ENCODE measurements around the gene L3MBTL4.
"Not testable (repeated sequence)": the region's sequence is repeated elsewhere in the genome, so short reads cannot be mapped to it uniquely, and the experiment has no call there.

Gene L3MBTL4

DNA sequence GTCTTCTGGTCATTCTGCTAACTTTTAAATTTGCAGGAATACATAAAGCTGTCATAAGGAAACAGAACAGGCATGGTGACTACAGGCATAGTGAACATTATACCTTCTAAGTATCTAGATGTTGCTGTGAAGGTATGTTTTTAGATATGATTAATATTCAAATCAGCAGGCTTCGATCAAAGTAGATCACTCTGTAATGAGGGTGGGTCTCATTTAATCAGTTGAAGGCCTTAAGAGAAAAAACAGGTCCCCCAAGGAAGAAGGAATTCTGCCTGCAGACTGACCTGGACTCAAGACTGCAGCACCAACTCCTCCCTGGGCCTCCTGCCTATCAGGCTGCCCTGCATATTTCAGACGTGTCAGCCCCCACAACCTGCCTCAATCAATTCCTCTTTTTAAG lies 104.0 kb downstream of the L3MBTL4 start:
- no peak for DNase-seq (ENCODE audit: low spot score)

DNA sequence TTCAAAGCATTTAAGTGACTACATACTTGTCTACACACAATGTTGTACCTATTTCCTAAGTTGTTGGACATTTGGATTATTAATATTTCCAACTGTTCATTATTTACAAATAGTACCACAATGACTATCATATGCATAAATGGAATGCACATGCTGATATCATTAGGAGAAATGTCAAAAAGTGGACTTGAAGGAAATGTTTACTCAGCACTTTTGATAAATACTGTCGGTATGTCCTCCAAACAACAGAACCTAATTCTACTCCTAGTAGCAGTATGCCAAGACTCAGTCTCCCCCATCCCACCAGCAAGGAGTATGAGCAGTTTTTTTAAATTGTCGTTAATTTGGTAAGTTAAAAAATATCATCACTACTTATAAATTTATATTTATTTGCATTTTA lies 116.8 kb downstream of the L3MBTL4 start:
- DNase-seq (ENCODE audit: low spot score), result no peak

DNA sequence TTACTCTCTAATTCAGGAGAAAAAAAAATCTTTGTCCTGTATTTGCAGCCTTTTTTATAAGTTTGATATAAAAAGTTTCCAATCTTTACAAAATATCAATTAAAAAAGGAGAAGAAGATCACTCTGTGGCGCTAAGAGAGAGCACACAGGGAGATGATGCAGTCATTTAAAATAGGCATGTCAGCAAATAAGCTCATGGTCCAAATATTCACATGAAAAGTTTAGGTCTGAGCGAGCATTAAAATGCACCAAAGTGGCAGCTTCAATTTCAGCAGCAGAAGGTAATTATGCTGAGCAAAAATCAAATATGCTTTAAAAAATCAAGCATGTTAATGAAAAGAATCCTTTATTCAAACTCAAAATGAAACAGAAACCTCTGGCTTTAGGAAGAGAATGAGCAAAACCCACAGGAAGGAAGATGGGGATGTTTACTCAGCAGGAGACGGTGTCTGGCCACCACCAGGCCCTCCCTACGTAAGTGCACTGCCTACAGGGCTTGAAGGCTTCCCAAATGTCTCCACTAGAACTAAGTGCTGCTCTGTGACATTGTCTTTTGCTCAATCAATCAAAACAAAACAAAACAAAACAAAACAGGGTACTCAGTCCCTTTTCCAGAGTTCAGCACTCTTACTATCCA lies 120.4 kb downstream of the L3MBTL4 start:
- peak; percentile 40 for DNase-seq (ENCODE audit: low spot score)

DNA sequence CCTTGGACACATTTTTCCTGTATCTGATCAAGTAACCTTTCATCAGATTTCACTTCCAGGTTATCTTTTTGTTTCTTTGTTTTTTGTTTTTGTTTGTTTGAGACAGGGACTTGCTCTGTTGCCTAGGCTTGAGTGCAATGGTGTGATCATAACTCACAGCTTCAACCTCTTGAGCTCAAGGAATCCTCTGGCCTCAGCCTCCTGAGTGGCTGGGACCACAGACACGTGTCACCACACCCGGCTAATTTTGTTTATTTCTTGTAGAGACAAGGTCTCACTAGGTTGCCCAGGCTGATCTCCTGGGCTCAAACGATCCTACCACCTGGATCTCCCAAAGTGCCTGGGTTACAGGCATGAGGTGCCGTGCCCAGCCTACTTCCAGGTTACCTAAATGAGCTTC lies 124.9 kb downstream of the L3MBTL4 start:
- DNase-seq (ENCODE audit: low spot score), result no peak

DNA sequence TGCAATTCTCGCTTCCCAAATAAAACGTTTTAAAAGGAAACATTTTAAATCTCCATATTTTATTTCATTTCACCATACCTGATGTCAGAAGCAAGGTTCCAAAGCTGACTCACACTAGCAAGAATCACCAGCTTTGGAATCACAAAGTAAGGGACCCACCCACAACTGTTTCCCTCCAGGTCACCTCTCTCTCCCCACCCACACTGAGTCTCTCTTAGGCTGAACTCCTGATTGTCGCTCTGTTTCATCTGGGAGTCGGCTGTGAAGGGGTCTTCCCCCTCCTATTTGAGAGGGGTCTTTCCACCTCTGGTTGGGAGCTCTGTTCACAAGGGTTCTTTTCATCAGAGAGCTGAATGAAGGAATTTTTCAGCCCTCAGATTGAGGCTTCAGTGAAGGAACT lies 128.1 kb downstream of the L3MBTL4 start:
- DNase-seq (ENCODE audit: low spot score), result no peak

DNA sequence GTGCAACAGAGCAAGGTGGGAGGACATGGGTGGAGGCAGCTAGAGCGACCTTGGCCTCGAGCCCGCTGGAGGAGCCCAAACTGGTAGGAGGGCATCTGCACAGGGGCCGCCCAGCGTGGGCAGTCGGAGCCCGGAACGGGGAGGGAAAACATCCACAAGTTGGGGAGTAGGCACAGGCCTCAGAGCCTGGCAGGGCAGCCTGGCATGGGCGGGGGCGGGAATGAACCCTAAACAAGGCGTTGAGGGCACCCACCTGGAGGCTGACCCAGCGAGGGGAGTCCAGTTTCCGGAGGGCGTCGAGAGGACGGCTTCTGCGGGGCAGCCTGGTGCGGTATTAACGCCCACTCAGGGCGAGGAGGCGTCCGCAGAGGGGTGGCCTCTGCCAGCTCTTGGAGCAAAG lies 129.9 kb downstream of the L3MBTL4 start:
- DNase-seq (ENCODE audit: low spot score), result no peak

DNA sequence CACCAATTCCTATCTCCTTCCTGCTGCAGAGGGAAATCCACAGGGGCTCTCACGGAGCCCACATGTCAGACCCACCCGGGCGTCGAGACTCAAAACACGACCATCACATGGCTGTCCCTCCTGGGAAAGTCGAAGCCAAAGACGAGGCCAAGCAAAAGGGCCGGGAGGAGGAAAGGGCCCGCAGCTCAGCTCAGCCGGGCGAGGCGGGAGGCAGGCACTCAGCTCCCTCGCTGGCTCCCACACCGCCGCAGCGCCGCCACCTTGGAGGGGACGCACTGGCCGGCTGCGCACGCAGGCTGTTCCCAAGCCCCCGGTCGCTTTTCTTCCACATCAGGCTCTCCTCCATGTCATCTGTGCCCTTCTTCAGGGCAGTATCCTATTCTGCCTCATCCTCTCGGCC lies 130.4 kb downstream of the L3MBTL4 start:
- no peak for DNase-seq (ENCODE audit: low spot score)

DNA sequence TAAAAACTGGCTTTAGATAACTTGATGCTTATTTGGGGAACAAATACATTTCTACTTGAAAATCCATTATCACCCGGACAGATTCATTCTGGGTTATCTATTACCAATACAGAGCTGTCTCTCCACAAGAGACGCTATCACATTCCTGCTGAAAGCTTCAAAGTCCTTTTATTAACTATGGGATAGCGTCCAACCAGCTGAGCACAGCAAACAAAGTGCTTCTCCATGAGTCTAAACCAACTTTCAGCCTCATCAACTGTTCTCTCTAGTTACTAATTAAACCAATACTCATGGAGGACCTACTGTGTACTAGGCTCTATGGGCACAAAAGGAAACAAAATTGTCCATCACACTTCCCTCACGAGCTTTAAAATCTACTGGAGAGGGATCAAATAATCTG lies 132.8 kb downstream of the L3MBTL4 start:
- peak; percentile 56 for DNase-seq (ENCODE audit: low spot score)

DNA sequence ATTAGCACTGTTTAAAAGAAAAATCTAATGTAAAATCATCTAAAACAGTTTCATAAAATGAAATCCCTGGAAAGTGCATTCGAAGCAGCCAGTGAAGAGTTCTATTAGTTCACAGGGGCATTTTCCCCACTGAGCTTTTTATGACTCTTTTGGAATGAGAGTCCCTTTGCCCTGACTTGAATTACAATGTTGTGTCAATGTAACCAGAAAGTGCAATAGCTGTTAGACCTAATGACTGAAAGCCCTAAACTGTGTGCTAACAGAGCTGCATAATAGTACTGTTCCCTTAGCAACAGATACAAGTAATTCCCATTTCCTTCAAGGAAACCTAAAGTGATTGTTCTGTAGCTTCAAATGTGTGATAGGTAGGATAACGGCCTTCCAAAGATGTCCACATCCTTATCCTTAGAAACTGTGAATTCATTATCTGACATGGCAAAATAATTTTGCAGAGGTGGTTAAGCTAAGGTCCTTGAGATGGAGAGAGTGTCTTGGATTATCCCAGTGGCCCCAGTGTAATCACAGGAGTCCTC lies 134.4 kb downstream of the L3MBTL4 start:
- DNase-seq (ENCODE audit: low spot score), result no peak

DNA sequence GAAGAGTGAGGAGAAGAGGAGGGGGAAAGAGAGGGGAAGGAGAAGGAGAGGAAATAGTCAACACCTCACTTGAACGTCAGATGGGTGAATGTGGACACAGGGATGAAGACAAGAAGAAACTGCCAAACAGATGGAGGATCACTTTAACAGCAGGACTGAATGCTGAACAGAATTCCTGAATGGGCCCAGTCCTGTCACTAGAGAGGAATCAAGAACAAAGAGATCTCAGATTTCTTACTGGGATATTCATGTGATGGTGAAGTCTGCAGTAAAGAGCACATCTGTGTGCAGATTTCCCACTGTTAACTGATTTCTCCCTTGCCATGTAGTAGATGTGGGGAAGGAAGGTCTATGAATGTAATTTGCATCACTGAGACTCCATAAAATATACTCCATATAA lies 135.4 kb downstream of the L3MBTL4 start:
- peak; percentile 65 for DNase-seq (ENCODE audit: low spot score)

DNA sequence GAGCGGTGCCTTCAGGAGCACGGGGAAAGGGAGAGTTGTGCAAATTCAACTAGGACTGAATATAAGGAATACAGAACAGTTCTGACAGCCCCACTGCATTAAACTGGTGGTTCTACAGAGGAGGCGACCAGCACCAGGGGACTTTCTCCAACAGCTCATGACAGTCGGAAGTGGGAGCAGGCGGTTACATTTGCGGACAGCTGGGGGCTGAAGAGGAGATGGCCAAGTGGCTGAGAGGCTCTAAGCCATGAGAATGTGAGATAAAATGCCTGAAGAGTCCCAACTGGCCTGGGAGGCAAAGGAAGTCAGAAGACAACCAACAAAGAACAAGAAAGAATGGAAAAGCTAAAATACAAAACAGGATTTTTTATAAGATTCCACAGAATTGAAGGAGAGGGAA lies 141.3 kb downstream of the L3MBTL4 start:
- DNase-seq (ENCODE audit: low spot score), result no peak

DNA sequence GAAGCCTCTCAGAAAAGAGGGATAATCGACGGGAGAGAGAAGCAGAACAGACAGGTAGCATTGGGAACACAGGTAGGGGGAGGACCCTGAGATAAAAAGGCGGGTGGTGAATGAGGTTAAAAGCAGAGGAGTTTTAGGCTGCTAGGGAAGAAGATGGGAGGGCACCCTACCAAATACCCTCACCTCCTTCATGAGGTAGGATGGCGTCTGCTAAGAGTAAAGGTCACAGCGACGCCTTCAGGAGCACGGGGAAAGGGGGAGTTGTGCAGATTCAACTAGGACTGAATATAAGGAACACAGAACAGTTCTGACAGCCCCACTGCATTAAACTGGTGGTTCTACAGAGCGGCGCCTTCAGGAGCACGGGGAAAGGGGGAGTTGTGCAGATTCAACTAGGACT lies 142.6 kb downstream of the L3MBTL4 start:
- DNase-seq (ENCODE audit: low spot score), result not testable (repeated sequence)

DNA sequence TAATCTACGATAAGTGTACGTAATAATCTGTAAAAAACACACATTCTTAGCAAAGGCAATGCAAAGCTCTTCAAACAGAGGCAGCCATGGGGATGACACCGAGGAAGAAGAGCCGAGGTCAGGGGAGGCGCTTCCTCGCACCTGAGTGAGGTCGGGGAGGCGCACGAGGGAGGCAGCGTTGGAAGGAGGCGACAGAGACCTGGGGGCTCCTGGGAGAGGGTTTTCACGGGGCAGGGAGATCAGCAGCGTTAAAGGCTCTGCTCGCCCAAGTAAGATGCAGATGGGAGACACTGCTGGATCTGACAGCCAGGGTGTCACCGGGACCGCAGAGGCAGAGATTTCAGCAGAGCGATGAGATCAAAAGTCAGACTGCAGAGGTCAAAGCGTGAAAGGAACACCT lies 143.1 kb downstream of the L3MBTL4 start:
- no peak for DNase-seq (ENCODE audit: low spot score)

DNA sequence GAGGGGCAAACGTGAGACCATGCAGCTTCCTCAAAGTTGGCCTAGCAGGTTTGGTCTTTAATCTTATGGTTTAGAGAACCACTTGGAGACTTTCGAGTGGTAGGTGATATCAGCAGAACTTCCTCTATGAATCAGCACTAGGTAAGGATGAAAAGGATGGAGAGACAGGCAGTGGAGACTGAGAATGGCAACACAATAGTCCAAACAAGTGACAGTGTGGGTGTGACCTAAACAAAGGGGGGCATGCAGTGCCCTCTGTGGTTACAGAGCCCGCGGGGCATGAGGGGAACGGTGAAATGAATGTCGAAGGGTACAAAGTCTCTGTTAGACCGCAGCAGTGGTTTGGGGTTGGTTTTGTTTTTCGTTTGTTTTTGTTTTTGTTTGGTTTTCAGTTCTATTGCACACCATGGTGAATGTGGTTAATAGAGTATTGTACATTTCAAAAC lies 143.9 kb downstream of the L3MBTL4 start:
- DNase-seq (ENCODE audit: low spot score), result no peak

DNA sequence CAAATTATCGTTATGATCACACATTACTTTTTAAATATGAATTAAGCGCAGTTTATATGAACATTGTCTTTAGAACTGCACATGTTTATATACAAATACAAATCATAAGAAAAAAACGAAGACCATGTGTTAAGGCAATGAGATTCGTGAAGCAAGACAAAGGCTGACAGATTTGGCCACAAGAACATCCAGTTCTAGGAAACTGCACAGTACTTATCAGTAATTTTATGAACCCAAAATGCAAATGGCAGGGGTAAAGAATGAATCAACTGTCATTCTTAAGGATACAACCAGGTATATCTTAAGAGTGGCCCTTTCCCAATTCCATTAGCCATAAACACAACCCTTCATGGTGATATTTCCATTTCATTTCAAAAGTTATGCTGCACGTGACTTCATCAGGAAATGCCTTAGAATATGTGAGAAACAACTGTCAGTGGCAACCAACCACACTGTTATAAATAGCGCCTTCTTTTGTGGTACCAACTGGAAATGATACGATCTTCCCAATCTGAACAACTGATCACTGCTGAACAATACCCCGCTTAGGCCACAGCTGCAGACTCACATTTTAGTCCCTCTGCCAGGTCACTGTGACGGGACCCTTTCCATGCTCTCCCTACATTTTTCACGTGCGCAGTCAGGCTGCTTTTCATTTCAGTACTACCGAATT lies 144.9 kb downstream of the L3MBTL4 start:
- DNase-seq (ENCODE audit: low spot score), result no peak

DNA sequence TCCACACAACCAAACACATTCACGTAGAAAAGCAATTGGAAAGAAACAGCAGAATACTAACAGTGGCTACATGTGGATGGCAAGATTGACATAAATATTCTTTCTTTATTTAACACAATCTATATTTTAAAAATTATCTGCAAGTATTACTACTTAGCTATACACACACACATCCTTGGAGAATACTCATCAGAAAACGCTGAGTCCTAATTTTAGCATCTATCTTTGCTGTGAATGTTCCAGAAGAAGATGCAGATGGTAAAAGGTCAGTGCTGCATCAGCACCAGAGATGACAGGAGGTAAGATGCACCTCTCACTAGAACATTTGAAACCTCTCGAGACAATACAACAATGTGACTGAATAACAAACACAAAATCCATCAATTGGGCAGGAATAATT lies 148.5 kb downstream of the L3MBTL4 start:
- no peak for DNase-seq (ENCODE audit: low spot score)

DNA sequence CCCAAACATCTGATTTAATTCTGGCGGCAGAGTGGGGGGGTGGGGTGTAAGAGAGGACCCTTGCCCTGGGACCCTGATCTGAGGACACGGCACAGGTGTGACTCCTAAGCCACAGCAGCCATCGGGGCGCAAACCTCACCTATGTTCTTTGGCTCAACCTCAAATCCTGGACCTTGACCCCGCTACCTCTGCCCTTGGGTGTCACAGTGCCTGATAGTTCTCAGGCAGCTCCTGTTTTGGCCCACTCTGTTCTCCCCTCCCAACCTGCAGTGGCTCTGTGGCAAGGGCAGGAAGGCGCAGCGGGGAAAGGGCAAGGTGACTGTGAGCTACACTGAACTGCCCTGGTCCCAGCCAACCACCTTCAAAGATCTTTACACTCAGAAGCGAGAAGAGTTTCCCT lies 152.8 kb downstream of the L3MBTL4 start:
- DNase-seq (ENCODE audit: low spot score), result no peak

DNA sequence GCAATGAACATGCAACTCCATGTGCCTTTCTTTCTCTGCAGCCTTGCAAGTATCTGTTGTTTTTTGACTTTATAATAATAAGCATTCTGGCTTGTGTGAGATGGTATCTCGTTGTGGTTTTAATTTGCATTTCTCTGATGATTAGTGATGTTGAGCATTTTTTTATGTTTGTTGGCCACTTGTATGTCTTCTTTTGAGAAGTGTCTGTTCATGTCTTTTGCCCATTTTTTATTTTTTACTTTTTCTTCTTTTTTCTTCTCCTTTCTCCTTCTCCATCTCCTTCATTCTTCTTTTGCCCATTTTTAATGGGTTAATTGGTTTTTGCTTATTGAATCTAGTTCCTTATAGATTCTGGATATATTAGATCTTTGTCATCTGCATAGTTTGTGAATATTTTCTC lies 155.4 kb downstream of the L3MBTL4 start:
- not testable (repeated sequence) for DNase-seq (ENCODE audit: low spot score)

DNA sequence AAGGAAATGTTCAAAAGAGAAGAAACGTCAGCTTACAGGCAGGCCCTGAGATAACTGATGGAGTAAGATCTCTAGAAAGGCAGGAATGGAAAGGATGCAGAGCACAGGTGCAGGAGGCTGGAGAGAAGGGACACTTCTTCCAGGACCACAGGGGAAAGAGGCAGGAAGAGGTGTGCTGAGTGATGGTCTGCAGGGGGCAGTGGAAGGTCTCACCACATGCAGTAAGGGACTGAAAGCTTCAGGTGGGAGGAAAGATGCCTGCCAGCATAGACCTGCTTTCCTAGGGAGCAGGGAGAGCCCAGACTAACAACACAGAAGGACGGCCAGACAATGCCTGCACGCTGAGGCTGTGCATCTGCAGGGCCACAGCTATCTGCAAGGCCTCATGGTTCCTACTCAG lies 156.8 kb downstream of the L3MBTL4 start:
- DNase-seq (ENCODE audit: low spot score), result no peak

DNA sequence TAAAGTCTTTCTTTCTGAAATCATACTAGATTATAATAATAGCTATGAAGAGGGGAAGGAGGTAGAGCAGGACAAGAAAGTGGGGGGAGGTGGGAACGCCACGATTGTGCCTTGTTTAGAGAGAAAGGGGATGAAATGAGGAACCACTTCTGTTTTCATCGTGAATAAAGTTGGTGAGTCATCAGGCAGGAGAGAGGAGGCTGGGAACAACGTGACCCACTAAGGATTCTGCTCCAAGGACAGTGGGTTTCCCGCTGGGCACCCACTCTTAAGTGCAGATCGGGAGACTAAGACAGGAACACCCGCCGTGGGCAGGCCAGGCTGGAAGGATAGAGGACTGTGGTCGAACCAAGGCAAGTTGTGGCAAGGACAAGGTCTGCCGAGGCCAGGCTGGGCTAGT lies 158.2 kb downstream of the L3MBTL4 start:
- DNase-seq (ENCODE audit: low spot score), result no peak

DNA sequence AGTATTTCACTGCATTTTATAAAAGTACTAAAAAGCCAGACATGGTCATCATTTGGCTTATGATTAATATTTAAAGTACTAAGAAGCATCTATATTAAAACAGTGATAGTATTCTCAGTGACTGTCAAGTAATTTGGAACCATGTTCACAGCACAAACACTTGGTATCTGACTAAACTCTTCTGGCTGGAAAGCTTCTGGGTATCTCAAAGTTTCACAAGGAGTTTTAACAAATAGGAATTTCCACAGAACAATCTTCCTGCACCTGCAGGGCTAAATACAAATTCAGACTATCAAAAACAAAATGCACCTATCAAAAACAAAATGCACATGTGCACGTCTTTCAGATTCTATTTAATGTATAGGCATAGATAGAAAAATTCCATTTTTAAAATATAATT lies 158.8 kb downstream of the L3MBTL4 start:
- DNase-seq (ENCODE audit: low spot score), result no peak

DNA sequence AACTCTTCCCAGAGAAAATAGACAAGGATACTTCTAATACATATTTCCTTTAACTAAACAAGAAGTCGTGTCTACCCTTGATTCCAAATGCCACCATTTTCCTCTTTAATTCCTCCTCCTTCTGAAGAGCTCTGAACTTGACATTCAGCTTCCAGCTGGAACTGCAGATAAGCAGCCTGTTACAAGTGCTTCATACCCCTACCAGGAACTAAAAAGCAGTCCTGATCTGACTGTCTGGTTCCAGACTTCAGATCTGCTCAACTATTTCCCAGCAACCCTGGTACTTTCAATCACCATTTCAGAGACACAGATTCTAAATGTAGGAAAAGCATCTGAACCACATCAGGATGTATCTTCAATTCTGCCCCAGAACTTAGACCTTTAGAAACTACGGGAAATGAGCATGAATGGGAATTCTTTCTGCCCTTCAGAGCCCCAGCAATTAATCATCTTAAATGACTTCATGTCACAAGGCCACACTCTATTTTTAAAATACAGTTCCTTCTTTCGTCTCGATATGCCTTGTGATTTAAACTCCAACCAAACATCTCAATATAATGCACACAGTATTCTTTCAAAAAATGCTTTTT lies 159.5 kb downstream of the L3MBTL4 start:
- no peak for DNase-seq (ENCODE audit: low spot score)

DNA sequence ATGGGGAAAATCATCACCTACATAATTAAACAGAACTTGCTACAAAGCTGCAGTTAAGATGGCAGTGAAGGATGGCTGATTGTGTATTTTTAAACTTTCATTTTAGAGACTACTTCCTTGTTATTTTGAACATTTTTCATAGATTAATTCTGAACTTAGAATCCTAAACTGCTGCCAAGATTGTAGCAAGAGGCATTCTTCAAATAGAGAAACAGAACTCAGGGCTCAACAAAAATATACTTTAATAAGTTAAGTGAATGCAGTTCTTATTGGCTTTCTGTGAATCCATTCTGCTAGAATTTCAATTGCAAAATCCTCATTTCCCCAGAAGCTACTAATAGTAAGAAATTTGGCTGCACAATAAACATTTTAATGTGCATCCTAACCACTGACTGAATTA lies 160.3 kb downstream of the L3MBTL4 start:
- DNase-seq (ENCODE audit: low spot score), result no peak

All from globus pallidus (tissue), 1 donor.